Lung (tissue), 12 donors: Measurements from ENCODE around the gene CNTNAP5. TPM values are rescaled to one million over a fixed set of nuclear protein-coding genes. Genes with fewer than 3 reads are reported as not detected.
A peak's percentile ranks its signal among the peaks of the same experiment; 100 is the strongest.

ENCODE experiments used
- ATAC-seq: fragments of 200-7000 bp; cut with Tn5 transposase; one replicate; pipeline ENCODE4 v1.9.1; 2020; ENCODE audit warnings: moderate number of reproducible peaks; ENCODE audit not compliant: insufficient read depth, low FRiP score
- DNase-seq, 3 donors: peaks; one replicate each; pipeline ENCODE4 v3.0.0-alpha.2; 2013 to 2017
- H3K27ac ChIP-seq, 2 donors: one replicate each; pipeline ENCODE4 v1.5.1; 2013; ENCODE audit warnings: mild to moderate bottlenecking in 2 of 2, moderate library complexity in 2 of 2, control low read depth in 1 of 2, inconsistent platforms in 1 of 2, low read depth in 1 of 2, low read length in 1 of 2
- H3K27me3 ChIP-seq, 3 donors: one replicate each; pipeline ENCODE4 v1.5.1; 2013; ENCODE audit warnings: low read length in 2 of 3; ENCODE audit not compliant: control insufficient read depth in 3 of 3, insufficient read depth in 3 of 3
- H3K36me3 ChIP-seq, 4 donors: one replicate each; pipeline ENCODE4 v1.5.1; 2013; ENCODE audit warnings: low read length in 4 of 4, mild to moderate bottlenecking in 1 of 4, moderate library complexity in 1 of 4; ENCODE audit not compliant: control insufficient read depth in 4 of 4, insufficient read depth in 4 of 4
- H3K4me1 ChIP-seq, 5 donors: one replicate each; pipeline ENCODE4 v1.5.1; 2013; ENCODE audit warnings: low read length in 5 of 5, mild to moderate bottlenecking in 2 of 5, moderate library complexity in 1 of 5; ENCODE audit not compliant: control insufficient read depth in 5 of 5, insufficient read depth in 5 of 5
- H3K4me3 ChIP-seq: one replicate; pipeline ENCODE4 v1.5.1; 2013; ENCODE audit warnings: mild to moderate bottlenecking, control low read depth, moderate library complexity
- H3K9ac ChIP-seq, 2 donors: one replicate each; pipeline ENCODE4 v1.5.1; 2013; ENCODE audit warnings: low read length in 2 of 2, control low read depth in 1 of 2; ENCODE audit not compliant: insufficient read depth in 1 of 2
- H3K9me3 ChIP-seq, 4 donors: one replicate each; pipeline ENCODE4 v1.5.1; 2013; ENCODE audit warnings: low read length in 3 of 4, mild to moderate bottlenecking in 1 of 4, moderate library complexity in 1 of 4; ENCODE audit not compliant: control insufficient read depth in 4 of 4, insufficient read depth in 3 of 4
- WGBS, 2 donors: extraction: QIAGEN DNeasy Blood & Tissue Kit; methylation state at CpG; one replicate each; pipeline ENCODE4 v1.1.7; 2013; 5-methylcytosine and 5-hydroxymethylcytosine counted together
- polyA plus RNA-seq, 2 donors: library from polyadenylated mRNA; stranded (reverse); fragments of 200-250 nt; gene quantifications; one replicate each; pipeline ENCODE4 v1.2.1, GENCODE V29; 2013
- total RNA-seq, 2 donors: library from RNA; depleted of rRNA in 1 of 2; stranded (reverse); fragments of >200 nt in 1 of 2; gene quantifications; one replicate each; pipeline ENCODE4 v1.2.1, GENCODE V29; 2014 to 2021
- TF ChIP-seq, protein P1 (sequence below): IDR thresholded peaks from 2 replicates; pipeline ENCODE4 v1.5.1; 2012; ENCODE audit warnings: mild to moderate bottlenecking; ENCODE audit errors: control extremely low read depth, extremely low read depth
- donor health status: control.
- donor health status: control.
- donor health status: Bipolar disorder and iron deficiency.
- donor health status: healthy.
- donor health status: DM: yes; HTN: yes; CAD: no.

Gene CNTNAP5
- total and polyA plus RNA-seq, 4 donors = 0.03 to 0.06 TPM; not detected in 2

DNA sequence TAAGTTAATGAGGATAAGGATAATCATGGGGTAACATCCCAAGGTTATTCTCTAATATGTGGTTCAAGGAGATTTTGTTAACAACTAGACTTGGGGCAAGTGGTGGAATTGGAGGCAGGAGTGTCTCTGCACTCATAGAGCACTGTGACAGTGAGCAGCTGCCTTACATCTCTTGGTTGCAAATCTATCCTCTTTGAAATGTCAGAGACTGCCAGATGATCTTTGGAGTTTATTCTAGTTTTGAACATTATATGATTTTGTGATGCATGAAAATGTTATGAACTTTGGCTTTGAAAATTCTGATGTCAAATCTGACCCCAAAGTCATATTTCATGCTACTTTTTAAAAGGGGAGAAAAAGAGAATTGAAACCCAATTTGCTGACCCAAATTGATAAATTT, 861.1 kb downstream of the CNTNAP5 start:
- TF ChIP-seq, protein P1, sequence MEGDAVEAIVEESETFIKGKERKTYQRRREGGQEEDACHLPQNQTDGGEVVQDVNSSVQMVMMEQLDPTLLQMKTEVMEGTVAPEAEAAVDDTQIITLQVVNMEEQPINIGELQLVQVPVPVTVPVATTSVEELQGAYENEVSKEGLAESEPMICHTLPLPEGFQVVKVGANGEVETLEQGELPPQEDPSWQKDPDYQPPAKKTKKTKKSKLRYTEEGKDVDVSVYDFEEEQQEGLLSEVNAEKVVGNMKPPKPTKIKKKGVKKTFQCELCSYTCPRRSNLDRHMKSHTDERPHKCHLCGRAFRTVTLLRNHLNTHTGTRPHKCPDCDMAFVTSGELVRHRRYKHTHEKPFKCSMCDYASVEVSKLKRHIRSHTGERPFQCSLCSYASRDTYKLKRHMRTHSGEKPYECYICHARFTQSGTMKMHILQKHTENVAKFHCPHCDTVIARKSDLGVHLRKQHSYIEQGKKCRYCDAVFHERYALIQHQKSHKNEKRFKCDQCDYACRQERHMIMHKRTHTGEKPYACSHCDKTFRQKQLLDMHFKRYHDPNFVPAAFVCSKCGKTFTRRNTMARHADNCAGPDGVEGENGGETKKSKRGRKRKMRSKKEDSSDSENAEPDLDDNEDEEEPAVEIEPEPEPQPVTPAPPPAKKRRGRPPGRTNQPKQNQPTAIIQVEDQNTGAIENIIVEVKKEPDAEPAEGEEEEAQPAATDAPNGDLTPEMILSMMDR = no peak
- Histone ChIP-seq H3K4me1 (peaks cover 0 to 12% (median 0%) of the 10 kb centered on the region in 5 donors), H3K27me3 (no peaks in the 10 kb centered on the region), H3K9ac (no peak overlapping the region), H3K4me3 (no peak overlapping the region), H3K9me3 (no peaks in the 10 kb centered on the region), H3K27ac (no peak overlapping the region), H3K36me3 (no peaks in the 10 kb centered on the region)
- no peak for ATAC-seq
- DNase-seq = peak in 2 of 3 donors; percentile 66 to 81

DNA sequence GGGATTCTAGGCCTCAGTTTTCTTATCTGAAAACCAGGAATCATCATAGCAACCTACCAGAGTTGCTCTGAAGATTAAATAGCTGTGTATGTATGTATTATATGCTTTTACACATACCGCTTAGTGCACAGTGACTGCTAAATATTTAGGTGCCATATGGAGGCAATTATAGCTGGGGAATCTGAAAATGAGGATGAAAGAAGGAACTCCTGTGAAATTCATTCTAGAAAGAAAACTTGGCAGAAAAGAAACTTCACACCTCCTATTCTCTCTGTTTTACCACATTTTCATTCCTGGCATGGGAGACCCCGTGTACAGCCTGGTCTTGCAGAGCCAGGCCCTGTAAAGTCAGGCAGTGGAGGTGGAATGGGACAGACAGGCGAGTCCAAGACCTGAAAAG, 862.4 kb downstream of the CNTNAP5 start:
- Histone ChIP-seq H3K4me1 (peaks cover 0 to 12% (median 0%) of the 10 kb centered on the region in 5 donors), H3K9me3 (no peaks in the 10 kb centered on the region), H3K27me3 (no peaks in the 10 kb centered on the region), H3K27ac (no peak overlapping the region), H3K4me3 (no peak overlapping the region), H3K36me3 (no peaks in the 10 kb centered on the region), H3K9ac (no peak overlapping the region)
- TF ChIP-seq, protein P1 = no peak
- DNase-seq (no peak), ATAC-seq (no peak)
- WGBS, 2 donors = 70 to 74% methylated on average over 3 of the region's 3 CpGs

DNA sequence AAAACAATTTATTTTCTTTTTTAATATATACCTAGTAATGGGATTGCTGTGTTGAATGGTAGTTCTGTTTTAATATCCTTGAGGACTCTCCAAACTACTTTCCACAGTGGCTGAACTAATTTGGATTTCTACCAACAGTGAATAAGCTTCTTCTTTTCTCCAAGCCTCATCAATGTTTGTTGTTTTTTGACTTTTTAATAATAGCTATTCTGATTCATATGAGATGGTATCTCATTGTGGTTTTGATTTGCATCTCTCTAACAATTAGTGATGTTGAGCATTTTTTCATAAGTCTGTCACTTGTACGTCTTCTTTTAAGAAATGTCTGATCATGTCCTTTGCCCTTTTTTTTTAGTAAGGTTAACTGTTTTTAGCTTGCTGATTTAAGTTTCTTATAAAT, 863.3 kb downstream of the CNTNAP5 start:
- no peaks in the 10 kb centered on the region for H3K9me3 ChIP-seq
- 91 to 94% methylated on average over 1 of the region's 1 CpG for WGBS, 2 donors

DNA sequence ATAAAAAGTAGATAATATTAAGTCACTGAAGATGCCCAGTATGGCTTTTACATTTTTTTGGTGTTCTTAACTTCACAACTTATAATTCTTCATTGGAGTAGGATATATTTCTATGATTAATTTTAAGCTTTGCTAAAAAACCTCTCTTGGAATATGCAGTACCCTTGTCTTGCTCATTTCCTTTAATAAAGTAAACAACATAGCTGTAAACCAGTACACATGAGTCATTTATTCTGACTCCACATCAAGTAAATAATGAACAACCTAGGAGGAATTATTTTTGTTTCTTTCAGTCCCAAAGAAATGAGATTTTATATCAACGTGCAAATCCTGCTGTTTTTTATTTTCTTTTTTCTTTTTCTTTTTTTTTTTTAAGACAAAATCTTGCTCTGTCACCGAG, 869.1 kb downstream of the CNTNAP5 start:
- Histone ChIP-seq H3K9ac (no peak overlapping the region), H3K9me3 (no peaks in the 10 kb centered on the region), H3K27me3 (no peaks in the 10 kb centered on the region), H3K27ac (no peak overlapping the region), H3K4me3 (no peak overlapping the region), H3K4me1 (no peaks in the 10 kb centered on the region), H3K36me3 (no peaks in the 10 kb centered on the region)
- TF ChIP-seq, protein P1 = no peak
- WGBS, 2 donors = 62 to 75% methylated on average over 2 of the region's 2 CpGs
- ATAC-seq (no peak), DNase-seq (no peak)

More for the DNA sequence above, 863.3 kb downstream of the CNTNAP5 start:
- TF ChIP-seq, protein P1 = no peak
- Histone ChIP-seq H3K9ac (no peak overlapping the region), H3K4me1 (peaks cover 0 to 12% (median 0%) of the 10 kb centered on the region in 5 donors), H3K27me3 (no peaks in the 10 kb centered on the region), H3K27ac (no peak overlapping the region), H3K36me3 (no peaks in the 10 kb centered on the region), H3K4me3 (no peak overlapping the region)
- no peak for DNase-seq
- ATAC-seq = no peak
